ENCODE results near the gene SYCE1L.
"Not testable (repeated sequence)": the region's sequence is repeated elsewhere in the genome, so short reads cannot be mapped to it uniquely, and the experiment has no call there.

SYCE1L gene

GRCh38 chr16:77199211-77199610, at the start of gene SYCE1L:
SYCE1L (plus strand) TSS chr16:77199408; CDS start chr16:77199452, 44 bp downstream.
- no peak for DNase-seq

- DNase-seq = no peak
These were observed 41.7 kb upstream of the SYCE1L start for GRCh38 chr16:77157346-77158058.

GRCh38 chr16:77158293-77158692, 40.9 kb upstream of the SYCE1L start:
- DNase-seq = no peak

GRCh38 chr16:77165006-77165405, 34.2 kb upstream of the SYCE1L start:
- no peak for DNase-seq

GRCh38 chr16:77165536-77166236, 33.5 kb upstream of the SYCE1L start:
- not testable (repeated sequence) for DNase-seq

GRCh38 chr16:77166726-77167125, 32.5 kb upstream of the SYCE1L start:
- DNase-seq = no peak

GRCh38 chr16:77168901-77169300, 30.3 kb upstream of the SYCE1L start:
- no peak for DNase-seq

GRCh38 chr16:77169650-77170236, 29.5 kb upstream of the SYCE1L start:
- DNase-seq = peak; percentile 46

GRCh38 chr16:77170805-77171204, 28.4 kb upstream of the SYCE1L start:
- DNase-seq = no peak

- peak; percentile 32 for DNase-seq
These were observed 27.2 kb upstream of the SYCE1L start for GRCh38 chr16:77171745-77172635.

GRCh38 chr16:77172951-77173350, 26.3 kb upstream of the SYCE1L start:
- DNase-seq = no peak

- no peak for DNase-seq
These were observed 16.1 kb upstream of the SYCE1L start for GRCh38 chr16:77183137-77183536.

GRCh38 chr16:77186298-77186697, 12.9 kb upstream of the SYCE1L start:
- DNase-seq = not testable (repeated sequence)

GRCh38 chr16:77190190-77190477, 9.1 kb upstream of the SYCE1L start:
- DNase-seq = no peak

- DNase-seq = peak; percentile 95
These were observed 8.5 kb upstream of the SYCE1L start, which contains the start of gene MON1B for GRCh38 chr16:77190478-77191258. MON1B (plus strand) TSS chr16:77191190; CDS start chr16:77191486, 296 bp downstream.

GRCh38 chr16:77191259-77191969, 7.8 kb upstream of the SYCE1L start:
- DNase-seq = peak; percentile 23

GRCh38 chr16:77193377-77193776, 5.8 kb upstream of the SYCE1L start:
- no peak for DNase-seq

- no peak for DNase-seq
These were observed 4.6 kb upstream of the SYCE1L start for GRCh38 chr16:77194295-77195231.

GRCh38 chr16:77195411-77195810, 3.8 kb upstream of the SYCE1L start:
- DNase-seq = no peak

GRCh38 chr16:77197747-77198146, 1.5 kb upstream of the SYCE1L start:
- no peak for DNase-seq
